ENCODE data around the gene TRPV2. TPM values are rescaled to one million over a fixed set of nuclear protein-coding genes. Genes with fewer than 3 reads are reported as not detected.

TRPV2 gene
- total and polyA plus RNA-seq, 8 donors: 0.58 to 24.8 (median 5.9) TPM

- Histone ChIP-seq H3K27me3 (no peaks in the 10 kb centered on the region), H3K36me3 (peaks cover 0 to 7% (median 0%) of the 10 kb centered on the region in 4 donors), H3K4me1 (peaks cover 0 to 17% (median 4%) of the 10 kb centered on the region in 4 donors), H3K4me3 (no peak overlapping the region), H3K27ac (no peak overlapping the region), H3K9me3 (no peaks in the 10 kb centered on the region)
- WGBS, 5 donors: 75 to 86% (median 82%) methylated on average over 6 of the region's 6 CpGs
- DNase-seq: no peak
- TF ChIP-seq POLR2AphosphoS5 (IDR thresholded peaks at IDR 0.05) (no peak), POLR2A (IDR thresholded peaks at IDR 0.05) (no peak), EP300 (IDR thresholded peaks at IDR 0.05) (no peak), CTCF (IDR thresholded peaks at IDR 0.05) (no peak)
- intact Hi-C loops (cut with DNase I; ENCODE audit: low total_unique reads): no loop called here
Measured at GRCh38 chr17:16472539-16472938, 57.2 kb downstream of the TRPV2 start.

GRCh38 chr17:16473044-16474011, 58.0 kb downstream of the TRPV2 start:
- Histone ChIP-seq H3K4me1 (peaks cover 0 to 17% (median 8%) of the 10 kb centered on the region in 4 donors), H3K27me3 (no peaks in the 10 kb centered on the region), H3K9me3 (no peaks in the 10 kb centered on the region), H3K27ac (no peak overlapping the region), H3K36me3 (peaks cover 0 to 7% (median 0%) of the 10 kb centered on the region in 4 donors), H3K4me3 (no peak overlapping the region)
- TF ChIP-seq EP300 (IDR thresholded peaks at IDR 0.05) (no peak), POLR2AphosphoS5 (IDR thresholded peaks at IDR 0.05) (no peak), CTCF (IDR thresholded peaks at IDR 0.05) (no peak), POLR2A (IDR thresholded peaks at IDR 0.05) (no peak)
- 84 to 91% (median 89%) methylated on average over 18 to 20 of the region's 20 CpGs for WGBS, 5 donors
- intact Hi-C loops (cut with DNase I; ENCODE audit: low total_unique reads): no loop called here
- no peak for DNase-seq

- H3K27ac ChIP-seq: no peak overlapping the region
- no peak for TF ChIP-seq POLR2AphosphoS5 (IDR thresholded peaks at IDR 0.05)
- TF ChIP-seq EP300 (IDR thresholded peaks at IDR 0.05): no peak
- TF ChIP-seq POLR2A (IDR thresholded peaks at IDR 0.05): no peak
- no peak for TF ChIP-seq CTCF (IDR thresholded peaks at IDR 0.05)
- no peaks in the 10 kb centered on the region for H3K9me3 ChIP-seq
- no peak for DNase-seq
- H3K4me3 ChIP-seq: no peak overlapping the region
- no peaks in the 10 kb centered on the region for H3K27me3 ChIP-seq
- peaks cover 0 to 7% (median 0%) of the 10 kb centered on the region in 4 donors for H3K36me3 ChIP-seq
- WGBS, 5 donors: 73 to 89% (median 77%) methylated on average over 13 of the region's 13 CpGs
- intact Hi-C loops (cut with DNase I; ENCODE audit: low total_unique reads): no loop called here
- peaks cover 0 to 10% (median 8%) of the 10 kb centered on the region in 4 donors for H3K4me1 ChIP-seq
Measured at GRCh38 chr17:16474012-16474725, 58.8 kb downstream of the TRPV2 start.

- Histone ChIP-seq H3K4me1 (peaks cover 0 to 10% (median 8%) of the 10 kb centered on the region in 4 donors), H3K4me3 (no peak overlapping the region), H3K36me3 (peaks cover 0 to 7% (median 0%) of the 10 kb centered on the region in 4 donors), H3K9me3 (no peaks in the 10 kb centered on the region), H3K27me3 (no peaks in the 10 kb centered on the region), H3K27ac (no peak overlapping the region)
- TF ChIP-seq POLR2AphosphoS5 (IDR thresholded peaks at IDR 0.05): no peak
- no peak for TF ChIP-seq CTCF (IDR thresholded peaks at IDR 0.05)
- TF ChIP-seq POLR2A (IDR thresholded peaks at IDR 0.05): no peak
- TF ChIP-seq EP300 (IDR thresholded peaks at IDR 0.05): no peak
- intact Hi-C loops (cut with DNase I; ENCODE audit: low total_unique reads): no loop called here
- WGBS, 5 donors: 60 to 72% (median 71%) methylated on average over 4 of the region's 4 CpGs
- DNase-seq: no peak
Measured at GRCh38 chr17:16475179-16475704, 59.9 kb downstream of the TRPV2 start.
